ENCODE results near the gene PRMT2.

PRMT2 gene

DNA sequence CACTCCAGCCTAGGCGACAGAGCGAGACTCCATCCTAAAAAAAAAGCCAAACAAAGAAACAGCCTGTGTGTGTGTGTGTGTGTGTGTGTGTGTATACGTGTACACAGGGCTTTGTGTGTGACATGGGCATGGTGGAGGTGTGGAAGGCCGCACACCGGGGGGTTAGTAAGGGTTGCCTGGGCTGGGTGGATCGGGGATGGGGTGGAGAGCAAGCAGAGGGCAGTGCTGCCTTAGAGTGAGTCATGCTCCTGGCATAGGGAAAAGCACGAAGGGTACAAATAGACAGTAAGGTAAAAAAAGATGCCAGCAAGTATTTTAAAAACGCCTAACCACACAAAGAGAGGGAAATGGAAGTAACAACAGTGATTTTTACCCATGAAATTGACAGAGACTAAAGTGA, 6.2 kb downstream of the PRMT2 start:
- no peak for DNase-seq (ENCODE audit: low read depth, low spot score)

DNA sequence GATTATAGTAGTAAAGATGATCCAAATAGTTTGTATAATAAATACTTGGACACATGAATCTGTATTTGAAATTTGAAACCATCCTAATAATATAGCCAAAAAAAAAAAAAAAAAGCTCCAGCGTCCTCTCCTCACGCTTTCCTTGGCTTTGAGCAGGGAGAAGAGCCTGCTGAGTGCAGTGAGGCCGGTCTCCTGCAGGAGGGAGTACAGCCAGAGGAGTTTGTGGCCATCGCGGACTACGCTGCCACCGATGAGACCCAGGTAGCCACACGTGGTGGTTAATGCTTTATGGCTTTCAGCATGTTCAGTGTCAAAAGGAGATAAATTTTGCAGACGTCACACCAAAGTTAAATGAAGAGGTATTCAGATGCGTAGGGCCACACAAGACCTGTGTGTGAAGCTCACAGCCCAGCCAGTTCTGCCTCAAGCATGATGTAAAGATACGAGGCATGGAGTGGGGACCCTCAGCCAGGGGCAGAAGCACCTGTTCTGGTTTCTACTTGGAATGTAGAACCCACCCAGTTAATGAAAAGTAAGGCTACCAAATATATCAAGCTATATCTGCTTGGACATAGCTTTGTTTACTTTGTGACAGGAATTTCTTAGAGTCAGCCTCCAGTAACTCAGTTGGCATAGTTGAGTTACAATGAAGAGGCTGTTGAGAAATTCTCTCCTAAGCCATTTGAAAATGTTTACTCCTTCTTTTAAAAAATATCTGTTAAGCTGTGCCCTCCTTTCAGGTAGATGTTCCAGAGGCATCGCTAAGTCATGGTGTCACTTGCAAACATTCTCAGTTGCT, 8.1 kb downstream of the PRMT2 start:
- no peak for DNase-seq (ENCODE audit: low read depth, low spot score)

- no peak for DNase-seq (ENCODE audit: low read depth, low spot score)
Measured at GRCh38 chr21:46645840-46646239, 10.4 kb downstream of the PRMT2 start.

GRCh38 chr21:46646541-46647154, 11.2 kb downstream of the PRMT2 start:
- no peak for DNase-seq (ENCODE audit: low read depth, low spot score)

- no peak for DNase-seq (ENCODE audit: low read depth, low spot score)
Measured at GRCh38 chr21:46648539-46648938, 13.1 kb downstream of the PRMT2 start.

DNA sequence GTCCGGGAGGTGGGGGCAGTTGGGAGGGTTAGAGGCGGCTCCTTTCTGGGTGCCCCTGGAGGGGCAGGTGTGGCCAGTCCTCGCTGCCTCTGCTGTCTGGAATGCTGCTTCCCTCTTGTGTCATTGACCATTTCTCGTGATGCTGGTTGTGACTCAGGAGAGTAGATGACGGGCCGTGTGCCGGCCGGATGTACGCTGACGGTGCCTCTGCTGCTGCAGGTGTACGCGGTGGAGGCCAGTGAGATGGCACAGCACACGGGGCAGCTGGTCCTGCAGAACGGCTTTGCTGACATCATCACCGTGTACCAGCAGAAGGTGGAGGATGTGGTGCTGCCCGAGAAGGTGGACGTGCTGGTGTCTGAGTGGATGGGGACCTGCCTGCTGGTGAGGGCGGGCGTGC, 13.9 kb downstream of the PRMT2 start:
- no peak for DNase-seq (ENCODE audit: low read depth, low spot score)

- DNase-seq (ENCODE audit: low read depth, low spot score), result no peak
Measured at GRCh38 chr21:46650476-46651098, 15.1 kb downstream of the PRMT2 start.

GRCh38 chr21:46651121-46651520, 15.6 kb downstream of the PRMT2 start:
- no peak for DNase-seq (ENCODE audit: low read depth, low spot score)

DNA sequence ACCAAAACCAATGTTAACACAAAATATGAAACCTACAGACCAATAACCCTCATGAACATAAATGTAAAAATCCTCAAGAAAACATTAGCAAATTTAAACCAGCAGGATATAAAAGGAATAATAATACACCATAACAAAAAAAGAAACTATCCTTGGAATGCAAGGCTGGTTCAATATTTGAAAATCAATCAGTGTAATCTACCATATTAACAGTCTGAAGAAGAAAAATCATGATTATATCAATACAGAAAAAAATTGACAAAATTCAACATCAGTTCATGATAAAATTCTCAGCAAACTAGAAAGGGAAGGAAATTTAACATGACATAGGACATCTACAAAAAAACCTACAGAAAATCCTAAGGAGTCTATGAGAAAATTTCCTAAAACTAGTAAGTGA, 19.8 kb downstream of the PRMT2 start:
- DNase-seq (ENCODE audit: low read depth, low spot score), result no peak

DNA sequence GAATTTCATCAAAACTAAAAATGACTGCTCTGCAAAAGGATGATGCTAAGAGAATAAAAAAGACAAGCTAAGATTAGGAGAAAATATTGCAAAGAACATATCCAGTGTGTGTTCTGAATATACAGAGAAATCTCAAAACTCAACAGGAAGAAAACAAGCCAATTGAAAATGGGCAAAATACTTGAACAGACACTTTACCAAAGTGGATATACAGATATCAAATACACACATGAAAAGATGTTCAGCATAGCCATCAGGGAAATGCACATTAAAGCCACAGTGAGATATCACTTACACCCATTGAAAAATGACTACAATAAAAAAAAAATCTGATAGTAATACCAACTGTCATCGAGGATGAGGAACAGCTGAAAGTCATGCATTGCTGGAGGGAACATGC, 21.3 kb downstream of the PRMT2 start:
- no peak for DNase-seq (ENCODE audit: low read depth, low spot score)

DNA sequence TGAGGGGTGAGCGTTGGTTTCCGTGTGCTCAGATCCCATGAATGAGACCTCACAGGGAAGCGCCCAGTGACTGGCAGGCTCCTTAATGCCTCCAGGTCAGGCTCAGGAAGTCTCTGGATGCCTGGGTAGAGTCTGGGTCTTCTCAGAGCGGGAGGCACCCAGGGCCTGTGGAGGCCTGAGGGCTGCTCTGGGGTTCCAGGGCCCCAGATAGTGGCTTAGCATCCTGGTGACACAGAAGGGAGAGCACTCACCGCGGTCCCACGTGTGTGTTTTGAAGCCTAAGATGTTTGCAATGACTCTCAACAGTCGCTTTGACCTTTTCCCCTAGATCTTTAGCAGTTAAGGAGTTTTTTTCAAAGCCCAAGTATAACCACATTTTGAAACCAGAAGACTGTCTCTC, 25.0 kb downstream of the PRMT2 start:
- DNase-seq (ENCODE audit: low read depth, low spot score), result no peak

DNA sequence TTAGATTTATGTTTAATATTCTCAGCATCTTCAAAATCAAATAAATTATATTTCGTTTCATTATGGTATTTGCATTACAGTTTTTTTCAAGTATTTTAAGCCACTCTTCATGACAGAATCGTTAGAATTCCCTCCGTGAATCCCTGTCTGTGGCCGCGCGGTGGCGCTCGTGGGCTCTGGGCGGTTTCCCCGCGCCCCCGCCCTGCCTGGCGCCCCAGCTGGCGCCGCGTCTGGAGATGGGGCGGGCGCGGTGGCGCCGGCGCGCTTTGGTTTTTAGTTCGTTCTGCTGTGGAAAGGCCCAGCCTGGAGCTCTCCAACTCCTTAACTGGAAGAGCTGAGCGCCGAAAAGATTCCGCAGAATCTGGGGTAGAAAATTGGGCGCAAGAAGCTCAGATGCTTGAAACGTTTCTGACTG, 25.7 kb downstream of the PRMT2 start:
- DNase-seq (ENCODE audit: low read depth, low spot score), result no peak

GRCh38 chr21:46661642-46662366, 26.3 kb downstream of the PRMT2 start:
- no peak for DNase-seq (ENCODE audit: low read depth, low spot score)

DNA sequence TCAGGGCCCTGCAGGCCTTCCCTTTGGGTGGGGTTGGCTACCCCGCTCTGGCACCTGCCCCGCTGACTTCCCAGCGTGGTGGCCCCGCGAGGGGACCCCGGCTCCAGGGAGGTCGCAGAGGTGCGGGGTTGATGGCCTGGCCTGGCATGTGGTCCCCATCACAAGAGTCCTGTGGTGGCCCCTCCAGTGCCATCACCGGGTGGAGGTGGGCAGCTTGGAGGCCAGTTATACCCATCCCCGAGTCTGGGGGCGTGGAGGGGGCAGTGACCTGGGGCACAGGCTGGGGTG, 26.8 kb downstream of the PRMT2 start:
- DNase-seq (ENCODE audit: low read depth, low spot score), result no peak

GRCh38 chr21:46662765-46663500, 27.5 kb downstream of the PRMT2 start:
- no peak for DNase-seq (ENCODE audit: low read depth, low spot score)

DNA sequence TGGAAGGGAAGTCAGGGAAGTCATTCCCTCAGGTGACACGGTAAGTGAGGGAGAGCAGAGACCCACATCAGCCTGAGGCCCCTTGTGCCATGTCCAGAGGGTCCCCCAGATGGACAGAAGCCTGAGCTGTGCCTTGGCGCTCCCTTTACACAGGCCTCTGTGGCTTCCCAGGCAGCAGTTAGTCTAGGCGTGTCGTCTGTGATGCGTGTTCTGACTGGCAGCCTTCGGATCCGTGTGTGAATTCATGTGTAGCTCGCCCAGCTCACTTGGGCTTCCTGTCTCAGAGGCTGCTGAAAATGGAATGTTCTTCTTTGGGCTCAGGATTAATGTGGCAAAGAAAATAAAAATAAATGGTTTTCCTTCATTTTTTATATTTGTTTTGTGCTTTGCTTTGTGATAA, 28.3 kb downstream of the PRMT2 start:
- DNase-seq (ENCODE audit: low read depth, low spot score), result no peak

DNA sequence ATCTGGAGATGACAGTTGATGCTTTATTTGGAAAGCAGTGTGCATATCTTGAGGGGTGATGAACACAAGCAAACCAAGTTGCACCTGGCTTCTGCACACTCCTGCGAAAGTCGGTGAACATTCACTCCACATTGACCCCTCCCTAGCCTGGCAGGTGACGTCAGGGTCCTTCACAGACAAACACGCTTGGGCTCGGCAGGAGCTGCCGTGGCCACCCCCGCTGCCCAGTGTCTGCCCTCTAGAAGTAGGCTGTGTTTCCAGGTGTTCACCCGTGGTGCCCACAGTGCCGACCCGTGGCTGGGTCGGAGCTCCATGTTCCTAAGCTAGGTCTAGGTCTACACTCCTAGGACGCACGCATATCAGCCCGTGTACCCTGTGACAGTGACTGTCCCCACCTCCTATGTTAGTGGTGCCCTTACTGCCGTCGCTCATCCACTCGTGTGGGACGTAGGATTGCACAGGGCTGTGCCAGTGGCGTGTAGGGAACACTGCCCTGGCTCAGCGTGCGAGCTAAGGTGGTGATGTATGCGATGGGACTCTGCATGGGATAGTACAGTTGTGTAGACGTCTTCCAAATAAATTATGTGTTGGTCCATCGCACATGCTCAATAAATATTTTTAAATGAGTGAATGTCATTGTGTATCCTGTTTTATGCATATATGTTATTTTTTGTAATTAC, 29.0 kb downstream of the PRMT2 start:
- no peak for DNase-seq (ENCODE audit: low read depth, low spot score)

DNA sequence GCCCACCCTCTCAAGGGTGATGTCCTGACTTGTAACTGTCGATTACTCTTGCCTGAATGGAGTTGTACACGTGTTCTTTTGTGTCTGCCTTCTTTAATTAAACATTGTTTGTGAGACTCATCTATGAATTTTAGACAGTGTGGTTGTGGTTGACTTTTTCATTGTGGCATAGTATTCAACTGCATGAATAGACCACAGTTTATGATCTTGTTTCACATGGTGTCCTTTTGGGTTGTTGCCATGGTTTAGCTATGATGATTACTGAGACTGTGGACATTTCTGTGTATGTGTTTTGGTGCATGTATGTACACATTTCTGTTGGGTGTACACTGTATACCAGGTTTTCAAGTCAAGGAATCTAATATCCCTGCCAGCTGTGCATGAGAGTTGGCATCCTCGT, 30.1 kb downstream of the PRMT2 start:
- no peak for DNase-seq (ENCODE audit: low read depth, low spot score)

- DNase-seq (ENCODE audit: low read depth, low spot score), result no peak
Measured at GRCh38 chr21:46666941-46667740, 31.7 kb downstream of the PRMT2 start.

- no peak for DNase-seq (ENCODE audit: low read depth, low spot score)
Measured at GRCh38 chr21:46667741-46668380, 32.4 kb downstream of the PRMT2 start.

Measured in activated naive CD8-positive, alpha-beta T cell treated with anti-CD3 and anti-CD28 coated beads, Interleukin-2, amount 50 U/mL, for 16 hours (primary cell).